Measurements from ENCODE around the gene FRZB. TPM values are rescaled to one million over a fixed set of nuclear protein-coding genes. Genes with fewer than 3 reads are reported as not detected.

Gene FRZB
- total and polyA plus RNA-seq, 11 donors: 0.31 to 5.5 (median 1.8) TPM

GRCh38 chr2:182907081-182907830 is 40.8 kb upstream of the FRZB start:
- intact Hi-C loops (cut with DNase I): loop anchor here in 1 of 10 donors (10.0 kb wide), 1 partner anchor 122 kb away; no protein-coding TSS in a partner anchor
- Histone ChIP-seq H3K36me3 (peaks cover 0 to 47% (median 11%) of the 10 kb centered on the region in 9 donors), H3K27ac (no peak overlapping the region), H3K9me3 (no peaks in the 10 kb centered on the region), H3K4me1 (no peaks in the 10 kb centered on the region), H3K27me3 (no peaks in the 10 kb centered on the region), H3K4me3 (no peak overlapping the region)
- DNase-seq: peak in 1 of 5 donors; percentile 22
- 71 to 73% (median 72%) methylated on average over 7 of the region's 7 CpGs for WGBS, 4 donors
- peak in 1 of 4 donors; percentile 50 for ATAC-seq
- TF ChIP-seq POLR2A (IDR thresholded peaks at IDR 0.05) (no peak), CTCF (IDR thresholded peaks at IDR 0.05) (no peak)

- Histone ChIP-seq H3K27me3 (no peaks in the 10 kb centered on the region), H3K4me3 (no peak overlapping the region), H3K27ac (no peak overlapping the region), H3K4me1 (no peaks in the 10 kb centered on the region), H3K9me3 (no peaks in the 10 kb centered on the region), H3K36me3 (peaks cover 0 to 41% (median 11%) of the 10 kb centered on the region in 9 donors)
- intact Hi-C loops (cut with DNase I): loop anchor here in 1 of 10 donors (10.0 kb wide), 1 partner anchor 122 kb away; no protein-coding TSS in a partner anchor
- no peak for DNase-seq
- ATAC-seq: no peak
- TF ChIP-seq POLR2A (IDR thresholded peaks at IDR 0.05) (no peak), CTCF (IDR thresholded peaks at IDR 0.05) (no peak)
These were observed 40.0 kb upstream of the FRZB start for GRCh38 chr2:182906454-182906853.

GRCh38 chr2:182904844-182905243 is 38.4 kb upstream of the FRZB start:
- ATAC-seq (no peak), DNase-seq (no peak)
- Histone ChIP-seq H3K27me3 (no peaks in the 10 kb centered on the region), H3K27ac (no peak overlapping the region), H3K4me3 (no peak overlapping the region), H3K36me3 (peaks cover 0 to 34% (median 2%) of the 10 kb centered on the region in 9 donors), H3K9me3 (no peaks in the 10 kb centered on the region), H3K4me1 (no peaks in the 10 kb centered on the region)
- WGBS, 4 donors: 82 to 93% (median 86%) methylated on average over 1 of the region's 1 CpG
- intact Hi-C loops (cut with DNase I): loop anchor here in 1 of 10 donors (10.0 kb wide), 1 partner anchor 120 kb away; no protein-coding TSS in a partner anchor
- TF ChIP-seq CTCF (IDR thresholded peaks at IDR 0.05): no peak
- no peak for TF ChIP-seq POLR2A (IDR thresholded peaks at IDR 0.05)

GRCh38 chr2:182903566-182903965 is 37.1 kb upstream of the FRZB start:
- TF ChIP-seq CTCF (IDR thresholded peaks at IDR 0.05) (no peak), POLR2A (IDR thresholded peaks at IDR 0.05) (no peak)
- Histone ChIP-seq H3K4me1 (no peaks in the 10 kb centered on the region), H3K9me3 (no peaks in the 10 kb centered on the region), H3K36me3 (peaks cover 0 to 22% (median 0%) of the 10 kb centered on the region in 9 donors), H3K27me3 (no peaks in the 10 kb centered on the region), H3K27ac (no peak overlapping the region), H3K4me3 (no peak overlapping the region)
- DNase-seq: no peak
- peak in 3 of 4 donors; percentile 21 to 54 (median 38) for ATAC-seq
- intact Hi-C loops (cut with DNase I): loop anchor here in 1 of 10 donors (10.0 kb wide), 1 partner anchor 119 kb away; no protein-coding TSS in a partner anchor
- 59 to 70% (median 61%) methylated on average over 2 of the region's 2 CpGs for WGBS, 4 donors

Measured in heart left ventricle (tissue), 16 donors.